Suppressor macrophage (primary cell): ENCODE results near the gene TMEM203.
A peak's percentile ranks its signal among the peaks of the same experiment; 100 is the strongest.
"Not testable (repeated sequence)": the region's sequence is repeated elsewhere in the genome, so short reads cannot be mapped to it uniquely, and the experiment has no call there.

Experiments used
- DNase-seq, 4 experiments: peaks; one replicate each; pipeline ENCODE4 v3.0.0-alpha.2; 2020 to 2022
- total RNA-seq, 17 experiments: gene quantifications; one replicate each; lab custom pipeline; 2026; ENCODE audit warnings: mixed read lengths in 6 of 17, inconsistent platforms in 3 of 17; lab: John Stamatoyannopoulos, UW

Gene TMEM203, protein sequence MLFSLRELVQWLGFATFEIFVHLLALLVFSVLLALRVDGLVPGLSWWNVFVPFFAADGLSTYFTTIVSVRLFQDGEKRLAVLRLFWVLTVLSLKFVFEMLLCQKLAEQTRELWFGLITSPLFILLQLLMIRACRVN
- total RNA-seq: 5.7 to 25.2 (median 18.8) reads per million in 17 experiments

GRCh38 chr9:137205126-137206069, at the start of gene TMEM203, which contains the start of gene NDOR1:
TSS of gene TMEM203 (minus strand) at chr9:137205648. CDS start at chr9:137205414, 234 bp downstream.
TSS of gene NDOR1 (plus strand) at chr9:137205700. CDS start at chr9:137205778, 78 bp downstream.
- DNase-seq: peak; percentile 93 to 96 (median 94)

- DNase-seq: peak; percentile 91 to 97 (median 96)
Observed at GRCh38 chr9:137254624-137255447, 49.4 kb upstream of the TMEM203 start, which contains the start of gene NELFB. TSS of gene NELFB (plus strand) at chr9:137255327.

GRCh38 chr9:137253717-137254623, 48.5 kb upstream of the TMEM203 start:
- no peak for DNase-seq

DNA sequence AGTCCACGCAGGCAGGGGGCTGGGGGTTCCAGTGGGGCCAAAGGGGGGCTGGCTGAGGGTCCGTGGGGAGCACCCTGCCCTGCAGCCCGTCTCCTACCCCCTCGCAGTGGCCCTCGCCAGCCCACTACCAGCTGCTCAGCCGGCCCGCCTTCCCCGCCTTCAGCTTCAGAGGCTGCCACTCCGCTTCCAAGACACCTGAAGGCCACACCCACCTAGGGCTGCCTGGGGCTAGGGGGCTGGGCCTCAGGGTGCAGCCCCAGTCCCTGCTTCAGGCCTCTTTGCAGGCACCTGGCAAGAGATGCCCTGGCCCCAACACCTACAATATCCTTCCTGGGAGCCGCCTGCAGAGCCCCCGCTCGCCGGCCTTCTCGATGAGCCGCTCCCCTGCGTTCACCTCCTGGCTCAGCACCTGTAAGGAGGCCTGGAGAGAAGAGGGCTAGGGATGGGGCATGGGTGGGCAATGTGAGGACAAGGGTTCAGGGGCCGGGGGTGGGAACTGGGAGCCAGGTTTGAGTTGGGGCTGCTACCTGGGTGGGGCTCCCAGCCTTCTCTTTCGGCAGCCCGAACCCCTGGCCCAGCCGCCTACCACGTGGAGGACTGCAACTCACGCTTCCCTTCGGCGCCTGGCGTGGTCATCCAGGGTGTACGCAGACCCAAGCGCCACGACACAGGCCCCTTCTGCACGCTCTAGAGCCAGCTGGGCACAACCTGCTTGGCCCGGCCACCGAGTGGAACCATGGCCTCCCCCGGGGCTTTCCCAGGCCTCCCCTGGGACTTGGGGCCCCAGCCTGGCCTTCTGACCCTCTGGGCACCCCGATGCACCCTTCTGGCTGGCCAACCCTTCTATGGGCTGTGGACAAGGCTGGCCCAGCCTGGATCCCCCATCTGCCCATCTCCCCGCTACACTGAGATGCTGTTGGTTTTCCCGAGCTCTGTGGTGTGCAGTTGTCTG, 47.4 kb upstream of the TMEM203 start:
- no peak for DNase-seq

DNA sequence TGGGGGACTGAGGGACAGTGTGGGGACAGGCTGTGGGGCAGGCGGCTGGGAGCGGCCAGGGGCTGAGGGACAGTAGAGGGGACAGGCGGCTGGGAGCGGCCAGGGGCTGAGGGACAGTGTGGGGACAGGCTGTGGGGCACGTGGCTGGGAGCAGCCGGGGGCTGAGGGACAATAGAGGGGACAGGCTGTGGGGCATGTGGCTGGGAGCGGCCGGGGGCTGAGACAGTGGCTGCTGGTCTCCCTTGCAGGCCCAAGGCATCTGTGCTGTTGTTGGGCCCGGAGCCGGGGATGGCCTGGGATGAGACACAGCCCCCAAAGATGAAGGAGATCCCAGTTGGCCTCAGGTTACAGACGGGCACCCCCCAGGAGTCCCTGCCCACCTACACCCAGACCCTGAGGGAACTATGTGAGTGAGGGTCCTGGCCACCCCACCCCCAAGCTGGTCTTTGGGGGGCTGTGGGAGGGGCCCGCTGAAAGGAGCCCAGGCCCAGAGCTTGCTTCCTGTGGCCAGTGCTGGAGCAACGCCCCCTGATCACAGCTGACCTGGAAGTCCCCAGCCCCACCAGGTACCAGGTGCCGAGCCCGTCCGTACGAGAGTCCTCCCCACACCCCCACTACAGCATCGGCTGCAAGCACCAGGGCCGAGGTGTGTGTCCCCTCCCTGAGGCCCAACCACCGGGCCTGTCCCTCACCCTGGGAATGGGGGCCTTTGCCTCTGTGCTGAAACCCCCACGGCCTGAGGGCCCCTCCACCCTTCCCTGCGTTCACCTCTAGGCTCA, 46.2 kb upstream of the TMEM203 start:
- DNase-seq: no peak

- DNase-seq: no peak
Observed at GRCh38 chr9:137251194-137251461, 45.7 kb upstream of the TMEM203 start, which contains the start of gene STPG3. TSS of gene STPG3 (plus strand) at chr9:137251286. CDS start at chr9:137251287, 1 bp downstream.

GRCh38 chr9:137250329-137251193, 45.1 kb upstream of the TMEM203 start:
- DNase-seq: no peak

- DNase-seq: no peak
Observed at GRCh38 chr9:137247916-137248175, 42.4 kb upstream of the TMEM203 start.

- no peak for DNase-seq
Observed at GRCh38 chr9:137247135-137247915, 41.9 kb upstream of the TMEM203 start.

DNA sequence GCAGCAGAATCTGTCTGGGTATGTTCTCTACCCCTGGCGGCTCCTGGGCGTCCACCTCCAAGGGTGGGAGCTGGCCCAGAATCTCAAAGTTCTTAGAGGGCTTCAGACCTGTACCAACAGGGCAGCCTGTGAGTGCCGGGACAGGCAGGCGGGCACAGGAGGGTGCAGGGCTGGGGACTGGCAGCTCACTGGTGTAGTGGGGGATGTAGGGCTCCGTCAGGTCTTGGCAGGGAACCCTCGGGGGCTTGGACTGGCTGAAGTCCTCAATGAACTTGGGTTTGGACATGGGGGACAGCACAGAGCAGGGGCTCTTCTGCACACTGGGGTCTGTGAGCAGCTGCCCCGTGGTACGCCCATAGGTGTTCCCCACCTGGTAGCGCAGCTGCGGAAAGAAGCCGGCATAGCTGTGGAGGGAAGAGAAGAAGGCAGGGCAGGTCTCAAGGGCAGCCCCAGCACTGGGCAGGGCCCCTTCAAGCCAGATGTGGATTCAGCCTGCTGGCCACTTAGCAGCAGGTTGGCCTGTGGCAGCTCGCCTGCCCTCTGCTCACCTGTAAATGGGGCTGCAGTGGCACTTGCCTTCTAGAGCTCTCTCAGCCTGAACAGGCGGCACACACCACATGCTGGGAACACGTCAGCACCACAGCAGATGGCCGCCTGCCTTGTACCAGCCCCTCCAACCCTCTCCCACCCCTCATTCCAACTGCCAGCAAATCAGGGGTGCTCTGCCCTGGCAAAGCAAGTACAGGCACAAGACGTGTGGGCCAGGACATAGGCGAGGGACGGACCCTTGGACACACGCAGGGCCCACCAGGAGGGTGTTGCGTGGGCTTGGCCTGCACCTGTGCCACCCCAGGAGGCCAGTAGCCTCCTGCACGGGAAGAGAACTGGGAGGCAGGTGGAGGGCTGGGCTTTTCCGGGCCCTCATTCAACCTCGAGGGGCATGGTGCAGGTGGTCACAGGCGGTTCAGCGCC, 40.3 kb upstream of the TMEM203 start:
- no peak for DNase-seq

- no peak for DNase-seq
Observed at GRCh38 chr9:137244486-137245449, 39.3 kb upstream of the TMEM203 start.

DNA sequence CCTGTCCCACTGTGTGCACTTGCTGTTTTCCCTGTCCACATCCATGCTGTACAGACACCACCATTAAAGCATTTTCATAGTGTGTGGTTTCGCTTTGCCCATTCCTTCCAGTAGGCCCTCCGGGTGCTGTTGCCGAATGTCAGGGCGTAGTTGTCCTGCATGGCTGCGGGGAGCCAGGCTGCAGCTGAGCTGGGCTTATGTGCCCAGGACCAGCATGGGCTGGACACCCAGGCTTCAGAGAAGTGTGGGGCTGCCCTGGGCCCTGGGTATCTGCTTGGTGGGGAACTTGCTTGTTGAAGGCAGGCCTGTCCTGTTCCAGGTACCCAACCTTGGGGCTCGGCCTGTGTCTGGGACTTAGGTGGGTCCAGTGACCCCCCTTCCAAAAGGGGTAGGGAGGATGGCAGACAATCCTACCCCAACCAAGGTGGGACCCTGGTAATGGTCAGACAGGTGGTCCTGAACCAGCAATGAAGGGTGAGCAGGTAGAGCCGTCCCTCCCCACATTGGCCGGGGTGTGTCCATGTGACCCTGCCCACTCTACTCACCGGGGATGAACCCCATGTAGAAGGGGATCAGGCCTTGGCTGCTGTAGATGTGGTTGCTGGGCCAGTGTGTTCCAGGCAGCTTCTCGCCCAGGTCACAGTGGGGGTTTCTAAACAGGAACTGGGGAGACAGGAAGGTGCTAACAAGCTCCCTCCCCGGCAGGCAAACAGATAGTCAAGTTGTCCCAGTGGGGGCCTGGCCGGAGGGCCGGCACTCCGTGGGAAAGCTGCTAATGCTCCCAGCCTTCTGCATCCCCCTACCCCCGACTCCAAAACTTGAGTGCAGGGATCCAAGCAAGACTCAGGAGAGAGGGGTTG, 38.4 kb upstream of the TMEM203 start:
- DNase-seq: peak in 1 of 4 experiments; percentile 16

DNA sequence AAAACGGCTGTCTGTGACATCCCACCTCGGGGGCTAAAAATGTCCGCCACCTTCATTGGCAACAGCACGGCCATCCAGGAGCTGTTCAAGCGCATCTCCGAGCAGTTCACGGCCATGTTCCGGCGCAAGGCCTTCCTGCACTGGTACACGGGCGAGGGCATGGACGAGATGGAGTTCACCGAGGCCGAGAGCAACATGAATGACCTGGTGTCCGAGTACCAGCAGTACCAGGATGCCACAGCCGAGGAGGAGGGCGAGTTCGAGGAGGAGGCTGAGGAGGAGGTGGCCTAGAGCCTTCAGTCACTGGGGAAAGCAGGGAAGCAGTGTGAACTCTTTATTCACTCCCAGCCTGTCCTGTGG, 37.8 kb upstream of the TMEM203 start:
- DNase-seq: not testable (repeated sequence)
